ENCODE measurements around the gene PTTG1IP. TPM values are rescaled to one million over a fixed set of nuclear protein-coding genes. Genes with fewer than 3 reads are reported as not detected.
A peak's percentile ranks its signal among the peaks of the same experiment; 100 is the strongest.

PTTG1IP gene
- total RNA-seq, 2 experiments from 2014 or later = 34.8 to 44.3 TPM

DNA sequence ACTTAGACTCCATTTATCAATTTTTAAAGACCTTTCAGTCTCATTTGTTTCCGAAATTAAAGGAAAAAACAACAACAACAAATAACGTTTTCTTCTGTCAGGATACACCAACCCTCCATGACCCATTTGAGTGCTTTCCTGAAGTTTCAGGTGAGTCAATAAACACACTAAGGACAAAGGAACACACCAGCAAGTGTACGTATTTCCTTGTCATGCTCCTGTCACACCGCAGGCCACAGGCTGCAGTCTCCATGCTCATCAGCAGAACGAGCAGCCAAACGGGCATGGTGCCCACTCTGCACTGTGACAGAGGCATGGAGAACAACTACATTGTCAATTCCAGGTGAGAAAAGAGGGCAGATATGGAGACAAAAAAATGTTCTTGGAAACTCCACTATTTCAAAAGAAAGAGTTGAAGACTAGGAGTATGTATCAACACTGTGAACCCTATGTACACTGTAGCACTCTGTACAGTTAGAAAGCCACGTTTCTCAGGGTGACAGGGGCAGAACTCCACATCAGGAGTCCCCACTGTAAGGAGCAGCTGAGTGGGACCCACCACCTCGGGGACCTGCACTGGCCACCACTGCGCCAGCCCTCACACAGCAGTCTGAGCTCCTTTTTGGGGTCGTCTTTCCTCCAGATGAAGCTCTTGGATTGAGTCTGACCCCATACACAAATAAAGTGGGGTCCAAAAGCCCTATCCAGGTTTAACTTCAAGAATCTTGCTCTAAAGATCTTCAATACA, 2.6 kb downstream of the PTTG1IP start:
- CTCF ChIA-PET = interaction anchor here (0.9 kb wide), 1 partner anchor 56 kb away, joined by 3 read pairs; no protein-coding TSS in a partner anchor
- Mint-ChIP-seq H3K36me3 (ENCODE audit: low read depth) (peaks cover 13% of the 10 kb centered on the region), H3K27me3 (no peaks in the 10 kb centered on the region), H3K9me3 (ENCODE audit: low read depth) (no peaks in the 10 kb centered on the region), H3K4me3 (peak overlapping the region; percentile 92), H3K4me1 (peaks cover 78% of the 10 kb centered on the region), H3K27ac (peak overlapping the region; percentile 44)
- no peak for ATAC-seq
- DNase-seq = no peak
- intact Hi-C loops (cut with DNase I, micrococcal nuclease) = loop anchor here (5.0 to 10.0 kb wide), 8 partner anchors 39 to 1899 kb away; partner anchors contain the start of genes AGPAT3 (in 1 of the 2), ITGB2 (in 1 of the 2), PCBP3 (in 1 of the 2) and PKNOX1 (in 1 of the 2)
- POLR2A ChIA-PET = no interaction called here

- ChIA-PET CTCF (no interaction called here), POLR2A (no interaction called here)
- H3K36me3 Mint-ChIP-seq (ENCODE audit: low read depth) = peaks cover 16% of the 10 kb centered on the region
- H3K4me3 Mint-ChIP-seq = peak overlapping the region; percentile 7
- intact Hi-C loops (cut with DNase I, micrococcal nuclease) = loop anchor here (5.0 to 10.0 kb wide), 8 partner anchors 38 to 1898 kb away; partner anchors contain the start of genes AGPAT3 (in 1 of the 2), ITGB2 (in 1 of the 2), PCBP3 (in 1 of the 2) and PKNOX1 (in 1 of the 2)
- no peaks in the 10 kb centered on the region for H3K9me3 Mint-ChIP-seq (ENCODE audit: low read depth)
- H3K27me3 Mint-ChIP-seq = no peaks in the 10 kb centered on the region
- no peak for DNase-seq
- no peak for ATAC-seq
- H3K27ac Mint-ChIP-seq = peak overlapping the region; percentile 67
- H3K4me1 Mint-ChIP-seq = peaks cover 79% of the 10 kb centered on the region
Measured at GRCh38 chr21:44869781-44870747, 3.4 kb downstream of the PTTG1IP start.

DNA sequence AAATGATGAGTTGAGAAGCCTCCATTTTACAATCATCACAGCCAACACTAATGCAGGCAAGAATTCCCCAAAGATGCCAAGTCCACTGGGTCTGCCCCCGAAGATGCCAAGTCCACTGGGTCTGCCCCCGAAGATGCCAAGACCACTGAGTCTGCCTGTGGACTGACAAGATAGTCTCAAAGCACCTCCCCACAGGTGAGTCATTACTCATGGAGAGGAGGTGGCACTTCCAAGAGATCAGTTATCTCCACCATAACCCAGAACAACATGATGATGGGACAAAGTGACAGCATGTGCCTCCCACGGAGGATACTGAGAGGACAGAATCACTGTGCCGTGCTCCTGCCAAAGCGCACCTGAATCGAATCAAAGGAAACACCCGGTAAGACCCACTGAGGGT, 4.8 kb downstream of the PTTG1IP start:
- CTCF ChIA-PET = no interaction called here
- Mint-ChIP-seq H3K4me3 (peak overlapping the region; percentile 71), H3K36me3 (ENCODE audit: low read depth) (peaks cover 21% of the 10 kb centered on the region), H3K4me1 (peaks cover 81% of the 10 kb centered on the region), H3K9me3 (ENCODE audit: low read depth) (no peaks in the 10 kb centered on the region), H3K27ac (peak overlapping the region; percentile 98), H3K27me3 (no peaks in the 10 kb centered on the region)
- intact Hi-C loops (cut with DNase I, micrococcal nuclease) = no loop called here
- POLR2A ChIA-PET = no interaction called here
- peak; percentile 52 for DNase-seq
- ATAC-seq = peak; percentile 34

GRCh38 chr21:44867999-44868700, 5.3 kb downstream of the PTTG1IP start:
- Mint-ChIP-seq H3K9me3 (ENCODE audit: low read depth) (no peaks in the 10 kb centered on the region), H3K27me3 (no peaks in the 10 kb centered on the region), H3K27ac (peak overlapping the region; percentile 98), H3K4me1 (peaks cover 87% of the 10 kb centered on the region), H3K4me3 (peak overlapping the region; percentile 71), H3K36me3 (ENCODE audit: low read depth) (peaks cover 23% of the 10 kb centered on the region)
- ChIA-PET POLR2A (interaction anchor here (0.7 kb wide), 1 partner anchor 14 kb away, joined by 4 read pairs; no protein-coding TSS in a partner anchor), CTCF (no interaction called here)
- intact Hi-C loops (cut with DNase I, micrococcal nuclease) = no loop called here
- DNase-seq = peak; percentile 74
- ATAC-seq = peak; percentile 76

DNA sequence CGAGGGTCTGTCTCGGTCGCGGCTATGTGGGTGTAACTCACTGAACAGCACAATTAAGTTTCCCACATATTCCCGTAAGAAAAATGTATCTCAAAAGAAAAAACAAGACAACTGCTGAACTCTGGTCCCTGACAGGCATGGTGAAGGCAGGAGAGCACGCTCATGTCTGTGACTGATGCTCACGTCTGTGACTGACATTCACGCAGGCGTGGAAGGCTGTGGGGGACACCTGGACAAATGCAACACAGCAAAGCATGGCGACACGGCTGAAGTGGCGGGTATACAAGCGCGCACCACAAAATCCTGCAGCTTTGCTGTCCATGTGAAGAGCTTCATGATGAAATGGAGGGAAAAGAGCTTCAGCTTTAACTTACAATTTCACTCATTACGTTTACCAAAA, 6.0 kb downstream of the PTTG1IP start:
- Mint-ChIP-seq H3K4me3 (no peak overlapping the region), H3K27me3 (no peaks in the 10 kb centered on the region), H3K36me3 (ENCODE audit: low read depth) (peaks cover 23% of the 10 kb centered on the region), H3K27ac (peak overlapping the region; percentile 98), H3K9me3 (ENCODE audit: low read depth) (no peaks in the 10 kb centered on the region), H3K4me1 (peaks cover 84% of the 10 kb centered on the region)
- intact Hi-C loops (cut with DNase I, micrococcal nuclease) = no loop called here
- no peak for ATAC-seq
- ChIA-PET POLR2A (interaction anchor here (0.7 kb wide), 1 partner anchor 15 kb away, joined by 4 read pairs; no protein-coding TSS in a partner anchor), CTCF (no interaction called here)
- DNase-seq = no peak

DNA sequence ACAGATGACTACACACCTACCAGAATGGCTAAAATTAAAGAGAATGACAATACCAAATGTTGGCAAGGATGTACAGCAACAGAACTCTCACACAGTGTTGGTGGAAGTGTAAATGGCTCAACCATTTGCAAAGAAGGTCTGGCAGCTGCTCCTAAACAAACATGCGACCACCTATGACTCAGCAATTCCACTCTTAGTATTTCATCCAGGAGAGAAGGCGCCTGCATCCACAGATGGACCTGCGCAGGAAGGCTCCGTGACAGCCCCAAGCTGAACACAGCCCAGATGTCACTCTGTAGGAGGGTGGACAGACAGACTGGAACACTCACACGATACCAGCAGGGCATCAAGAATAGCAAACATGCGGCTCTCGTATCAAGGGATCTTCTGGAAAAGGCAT, 6.7 kb downstream of the PTTG1IP start:
- intact Hi-C loops (cut with DNase I, micrococcal nuclease) = no loop called here
- ATAC-seq = peak; percentile 8
- Mint-ChIP-seq H3K4me3 (peak overlapping the region; percentile 3), H3K36me3 (ENCODE audit: low read depth) (peaks cover 23% of the 10 kb centered on the region), H3K27me3 (no peaks in the 10 kb centered on the region), H3K9me3 (ENCODE audit: low read depth) (no peaks in the 10 kb centered on the region), H3K27ac (peak overlapping the region; percentile 83), H3K4me1 (peaks cover 79% of the 10 kb centered on the region)
- DNase-seq = no peak
- ChIA-PET POLR2A (no interaction called here), CTCF (interaction anchor here (0.6 to 0.9 kb wide), 2 partner anchors 67 to 571 kb away, joined by 3 to 4 read pairs; no protein-coding TSS in a partner anchor)

- CTCF ChIA-PET = interaction anchor here (0.6 kb wide), 1 partner anchor 570 kb away, joined by 3 read pairs; no protein-coding TSS in a partner anchor
- Mint-ChIP-seq H3K36me3 (ENCODE audit: low read depth) (peaks cover 25% of the 10 kb centered on the region), H3K4me1 (peaks cover 79% of the 10 kb centered on the region), H3K9me3 (ENCODE audit: low read depth) (no peaks in the 10 kb centered on the region), H3K4me3 (peak overlapping the region; percentile 58), H3K27ac (peak overlapping the region; percentile 83), H3K27me3 (no peaks in the 10 kb centered on the region)
- peak; percentile 66 for DNase-seq
- POLR2A ChIA-PET = no interaction called here
- peak; percentile 55 for ATAC-seq
- intact Hi-C loops (cut with DNase I, micrococcal nuclease) = no loop called here
Measured at GRCh38 chr21:44865561-44866280, 7.8 kb downstream of the PTTG1IP start.

DNA sequence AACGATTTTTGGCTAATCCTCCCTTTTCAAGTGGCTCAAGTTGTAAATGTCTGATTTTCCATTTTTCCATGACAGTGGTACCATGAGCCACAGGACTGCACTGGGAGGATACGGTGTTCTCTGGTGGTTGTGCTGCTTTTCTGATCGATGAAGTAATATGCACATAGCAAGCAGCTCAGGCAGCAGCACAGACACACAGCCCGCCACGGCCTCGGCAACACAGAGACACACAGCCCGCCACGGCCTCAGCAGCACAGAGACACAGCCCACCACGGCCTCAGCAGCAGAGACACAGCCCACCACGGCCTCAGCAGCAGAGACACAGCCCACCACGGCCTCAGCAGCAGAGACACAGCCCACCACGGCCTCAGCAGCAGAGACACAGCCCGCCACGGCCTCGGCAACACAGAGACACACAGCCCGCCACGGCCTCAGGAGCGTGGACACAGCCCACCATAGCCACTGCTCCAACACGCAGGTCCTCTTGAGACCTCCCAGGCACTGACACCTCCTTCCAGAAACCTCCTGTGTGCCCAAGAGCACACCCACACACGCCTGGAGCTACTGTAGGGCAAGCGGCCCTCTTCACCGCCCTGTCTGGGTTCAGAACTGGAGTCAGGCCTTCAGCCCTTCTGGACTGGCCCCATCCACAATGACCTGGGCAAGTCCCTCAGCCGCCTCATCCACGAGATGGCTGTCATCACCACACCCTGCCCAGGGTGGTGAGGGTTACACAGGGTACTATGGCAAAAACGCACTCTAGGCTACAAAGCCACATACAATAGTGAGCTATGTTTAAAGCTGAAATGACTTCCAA, 10.4 kb downstream of the PTTG1IP start:
- no peak overlapping the region for H3K4me3 Mint-ChIP-seq
- ATAC-seq = no peak
- H3K4me1 Mint-ChIP-seq = peaks cover 58% of the 10 kb centered on the region
- H3K27ac Mint-ChIP-seq = peak overlapping the region; percentile 29
- H3K27me3 Mint-ChIP-seq = no peaks in the 10 kb centered on the region
- no peak for DNase-seq
- intact Hi-C loops (cut with DNase I, micrococcal nuclease) = no loop called here
- CTCF ChIA-PET = no interaction called here
- POLR2A ChIA-PET = no interaction called here
- H3K36me3 Mint-ChIP-seq (ENCODE audit: low read depth) = peaks cover 22% of the 10 kb centered on the region
- H3K9me3 Mint-ChIP-seq (ENCODE audit: low read depth) = no peaks in the 10 kb centered on the region

GRCh38 chr21:44858791-44859190, 14.7 kb downstream of the PTTG1IP start:
- CTCF ChIA-PET = no interaction called here
- peaks cover 25% of the 10 kb centered on the region for H3K36me3 Mint-ChIP-seq (ENCODE audit: low read depth)
- POLR2A ChIA-PET = no interaction called here
- no peaks in the 10 kb centered on the region for H3K27me3 Mint-ChIP-seq
- H3K27ac Mint-ChIP-seq = no peak overlapping the region
- peaks cover 44% of the 10 kb centered on the region for H3K4me1 Mint-ChIP-seq
- ATAC-seq = no peak
- no peak overlapping the region for H3K4me3 Mint-ChIP-seq
- no peak for DNase-seq
- no peaks in the 10 kb centered on the region for H3K9me3 Mint-ChIP-seq (ENCODE audit: low read depth)
- intact Hi-C loops (cut with DNase I, micrococcal nuclease) = no loop called here

GRCh38 chr21:44858291-44858690, 15.2 kb downstream of the PTTG1IP start:
- ChIA-PET POLR2A (interaction anchor here (0.6 kb wide), 1 partner anchor 799 kb away, joined by 4 read pairs; no protein-coding TSS in a partner anchor), CTCF (interaction anchor here (1.2 kb wide), 1 partner anchor 11 kb away, joined by 8 read pairs; no protein-coding TSS in a partner anchor)
- ATAC-seq (no peak), DNase-seq (no peak)
- H3K9me3 Mint-ChIP-seq (ENCODE audit: low read depth) = no peaks in the 10 kb centered on the region
- H3K4me1 Mint-ChIP-seq = peaks cover 44% of the 10 kb centered on the region
- intact Hi-C loops (cut with DNase I, micrococcal nuclease) = no loop called here
- H3K27me3 Mint-ChIP-seq = no peaks in the 10 kb centered on the region
- H3K27ac Mint-ChIP-seq = no peak overlapping the region
- H3K36me3 Mint-ChIP-seq (ENCODE audit: low read depth) = peaks cover 26% of the 10 kb centered on the region
- no peak overlapping the region for H3K4me3 Mint-ChIP-seq

Data from activated CD4-positive, alpha-beta T cell treated with anti-CD3 and anti-CD28 coated beads for 36 hours (primary cell).